Stomach smooth muscle (tissue), 2 donors: ENCODE data around the gene TMEM130.

Experiments
- H3K27ac ChIP-seq: one replicate; pipeline ENCODE4 v1.7.0; 2013; ENCODE audit warnings: mild to moderate bottlenecking, low read length, inconsistent platforms
- H3K27me3 ChIP-seq, 2 donors: one replicate each; pipeline ENCODE4 v1.7.0; 2013; ENCODE audit warnings: low read length in 2 of 2; ENCODE audit not compliant: insufficient read depth in 2 of 2, control insufficient read depth in 1 of 2
- H3K36me3 ChIP-seq, 2 donors: one replicate each; pipeline ENCODE4 v1.7.0; 2013; ENCODE audit warnings: low read length in 2 of 2; ENCODE audit not compliant: control insufficient read depth in 2 of 2, insufficient read depth in 2 of 2
- H3K4me1 ChIP-seq: one replicate; pipeline ENCODE4 v1.7.0; 2013; ENCODE audit warnings: low read length; ENCODE audit not compliant: control insufficient read depth, insufficient read depth
- H3K4me3 ChIP-seq, 2 donors: one replicate each; pipeline ENCODE4 v1.7.0; 2013; ENCODE audit warnings: low read length in 2 of 2
- H3K9ac ChIP-seq, 2 donors: one replicate each; pipeline ENCODE4 v1.7.0; 2013; ENCODE audit warnings: low read length in 2 of 2, mild to moderate bottlenecking in 1 of 2
- H3K9me3 ChIP-seq, 2 donors: one replicate each; pipeline ENCODE4 v1.7.0; 2013; ENCODE audit warnings: low read length in 2 of 2; ENCODE audit not compliant: control insufficient read depth in 2 of 2
- donor health status: healthy.
- donor health status: Pancreatic carcinoma.

Gene TMEM130

DNA sequence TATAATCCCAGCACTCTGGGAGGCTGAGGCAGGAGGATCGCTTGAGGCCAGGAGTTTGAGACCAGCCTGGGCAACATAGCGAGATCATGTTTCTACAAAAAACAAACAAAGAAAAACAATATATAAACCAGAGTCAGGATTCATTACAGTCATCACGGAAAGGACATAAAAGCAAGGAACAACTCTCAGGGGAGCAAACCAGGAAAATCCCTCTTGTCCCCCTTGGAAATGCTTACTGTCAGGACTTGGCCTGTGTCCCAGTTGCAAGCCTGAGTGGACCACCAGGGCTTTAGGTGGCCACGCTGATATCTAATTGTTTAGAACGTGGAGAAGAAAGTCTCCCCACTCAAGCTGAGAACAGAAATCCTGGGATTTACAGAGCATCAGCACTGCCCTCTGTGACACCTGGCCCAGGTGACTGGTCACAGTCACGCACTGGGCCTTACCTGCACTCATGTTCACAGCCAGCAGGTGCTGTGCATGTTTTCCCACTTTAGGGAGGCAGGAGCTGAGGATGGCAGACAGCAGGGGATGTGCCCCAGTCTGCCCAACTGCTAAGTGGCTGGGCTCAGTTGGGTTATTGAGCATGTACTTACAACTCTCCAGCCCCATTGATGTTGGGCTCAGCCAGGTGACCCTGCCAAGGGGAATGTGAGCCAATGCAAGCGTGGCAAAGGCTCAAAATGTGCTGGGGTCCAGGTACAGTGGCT, 60.9 kb downstream of the TMEM130 start:
- Histone ChIP-seq H3K27ac (no peak overlapping the region), H3K9me3 (peaks cover 0 to 3% of the 10 kb centered on the region in 2 donors), H3K4me3 (no peak overlapping the region), H3K36me3 (no peaks in the 10 kb centered on the region), H3K4me1 (no peaks in the 10 kb centered on the region), H3K27me3 (no peaks in the 10 kb centered on the region), H3K9ac (no peak overlapping the region)

- Histone ChIP-seq H3K27me3 (no peaks in the 10 kb centered on the region), H3K9me3 (peaks cover 0 to 3% of the 10 kb centered on the region in 2 donors), H3K4me1 (no peaks in the 10 kb centered on the region), H3K27ac (no peak overlapping the region), H3K9ac (no peak overlapping the region), H3K4me3 (no peak overlapping the region), H3K36me3 (no peaks in the 10 kb centered on the region)
These were observed 62.5 kb downstream of the TMEM130 start for GRCh38 chr7:98807068-98808048.

DNA sequence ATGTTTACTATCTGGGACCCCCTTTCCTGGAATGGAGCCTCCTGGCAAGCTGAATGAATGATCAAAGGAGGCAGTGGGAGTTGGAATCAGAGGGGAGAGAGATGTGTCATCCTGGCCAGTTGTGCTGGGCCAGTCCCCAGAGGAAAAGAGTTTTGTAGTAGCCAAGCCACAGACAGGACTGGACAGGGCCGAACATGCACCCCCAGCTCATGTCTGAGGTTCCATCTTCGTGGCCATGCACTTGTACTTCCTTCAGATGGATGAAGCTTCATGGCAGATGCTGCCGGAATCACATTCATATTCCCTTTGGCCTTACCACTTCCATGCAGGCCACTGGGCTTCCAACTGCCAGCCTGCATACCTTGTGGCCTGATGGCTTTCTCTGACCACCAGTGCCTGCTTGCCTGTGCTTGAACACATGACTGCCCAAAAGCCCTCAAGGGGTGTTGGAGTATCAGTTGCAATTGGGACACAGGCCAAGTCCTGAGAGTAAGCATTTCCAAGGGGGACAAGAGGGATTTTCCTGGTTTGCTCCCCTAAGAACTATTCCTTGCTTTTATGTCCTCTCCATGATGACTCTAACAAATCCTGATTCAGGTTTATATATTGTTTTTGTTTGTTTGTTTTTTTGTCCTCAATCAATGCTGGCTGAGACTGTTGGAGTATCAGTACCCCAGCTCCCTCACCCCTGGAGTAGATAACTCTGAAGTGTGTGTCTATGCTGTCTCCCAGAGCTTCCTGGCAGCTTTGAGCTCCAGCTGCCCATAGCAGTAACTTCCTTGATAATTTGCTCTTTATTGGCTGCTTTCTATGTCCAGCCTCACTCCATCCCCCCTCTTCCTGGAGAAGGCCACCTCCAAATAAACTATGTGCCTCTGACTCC, 63.6 kb downstream of the TMEM130 start:
- Histone ChIP-seq H3K36me3 (no peaks in the 10 kb centered on the region), H3K9ac (no peak overlapping the region), H3K9me3 (peaks cover 1 to 10% of the 10 kb centered on the region in 2 donors), H3K27me3 (no peaks in the 10 kb centered on the region), H3K4me3 (no peak overlapping the region), H3K27ac (no peak overlapping the region), H3K4me1 (no peaks in the 10 kb centered on the region)

GRCh38 chr7:98802781-98803110, 67.1 kb downstream of the TMEM130 start:
- Histone ChIP-seq H3K27me3 (no peaks in the 10 kb centered on the region), H3K36me3 (no peaks in the 10 kb centered on the region), H3K9me3 (peaks cover 7% of the 10 kb centered on the region in 2 donors), H3K27ac (no peak overlapping the region), H3K9ac (no peak overlapping the region), H3K4me3 (no peak overlapping the region), H3K4me1 (no peaks in the 10 kb centered on the region)

- Histone ChIP-seq H3K27ac (no peak overlapping the region), H3K4me3 (no peak overlapping the region), H3K9ac (no peak overlapping the region), H3K4me1 (no peaks in the 10 kb centered on the region), H3K27me3 (no peaks in the 10 kb centered on the region), H3K9me3 (peaks cover 7% of the 10 kb centered on the region in 2 donors), H3K36me3 (no peaks in the 10 kb centered on the region)
These were observed 67.6 kb downstream of the TMEM130 start for GRCh38 chr7:98802088-98802780.

DNA sequence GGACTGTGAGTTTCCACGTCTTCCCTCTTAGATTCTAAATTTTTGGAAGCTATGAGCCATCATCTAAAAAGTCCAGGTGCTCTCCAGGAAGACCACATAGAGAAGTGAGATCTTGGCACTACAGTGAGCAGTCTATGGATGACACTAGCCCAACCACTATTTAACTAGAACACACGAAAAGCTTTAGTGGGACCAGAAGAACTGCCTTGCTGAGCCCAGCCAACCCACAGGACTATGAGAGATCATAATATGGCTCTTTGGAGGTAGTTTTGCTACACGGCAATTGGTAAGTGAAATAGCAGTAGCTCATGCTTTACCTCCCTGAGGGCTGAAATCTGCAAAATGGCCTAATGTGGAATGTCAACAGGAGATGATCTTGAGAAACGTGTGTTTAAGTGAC, 68.8 kb downstream of the TMEM130 start:
- no peak overlapping the region for H3K4me3 ChIP-seq
- no peaks in the 10 kb centered on the region for H3K4me1 ChIP-seq
- H3K27me3 ChIP-seq: no peaks in the 10 kb centered on the region

DNA sequence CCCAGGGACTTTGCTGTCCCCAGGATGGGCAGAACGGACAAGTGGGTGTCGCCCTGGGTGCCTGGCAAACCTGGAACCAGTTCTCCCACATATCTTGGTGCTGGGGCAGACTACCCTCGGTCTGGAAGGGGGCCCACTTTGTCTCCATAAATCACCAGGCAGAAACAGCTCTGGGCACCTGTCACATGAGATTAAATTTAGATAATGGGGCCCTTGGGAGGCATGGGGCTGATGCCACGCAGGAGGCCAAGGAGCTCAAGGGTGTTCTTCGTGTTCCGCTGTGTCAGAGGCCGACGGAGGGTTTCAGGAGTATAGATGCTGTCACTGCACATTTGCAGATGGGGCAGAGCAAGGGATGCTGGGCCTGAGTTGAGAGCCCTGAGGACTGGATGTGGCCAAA, 72.7 kb downstream of the TMEM130 start:
- Histone ChIP-seq H3K36me3 (no peaks in the 10 kb centered on the region), H3K4me1 (no peaks in the 10 kb centered on the region), H3K27me3 (no peaks in the 10 kb centered on the region), H3K27ac (no peak overlapping the region), H3K4me3 (no peak overlapping the region), H3K9me3 (peaks cover 7% of the 10 kb centered on the region in 2 donors), H3K9ac (no peak overlapping the region)

More for the DNA sequence above, 68.8 kb downstream of the TMEM130 start:
- no peak overlapping the region for H3K27ac ChIP-seq
- H3K9ac ChIP-seq: no peak overlapping the region
- H3K9me3 ChIP-seq: peaks cover 7% of the 10 kb centered on the region in 2 donors
- H3K36me3 ChIP-seq: no peaks in the 10 kb centered on the region
